OCI-LY7 (cell line): Measurements from ENCODE around the gene VSIG4. TPM values are rescaled to one million over a fixed set of nuclear protein-coding genes. Genes with fewer than 3 reads are reported as not detected.

Source experiments
- BruUV-seq: library from RNA; stranded (reverse); fragments of 400-500 nt; replicated peaks from 2 replicates; lab custom pipeline; 2021; lab: Mats Ljungman, UMichigan
- CTCF ChIA-PET: fragments of 300-600 bp; sonication (Branson Sonifier 250); formaldehyde crosslinking; loops from one replicate; lab custom pipeline; 2022; ENCODE audit warnings: antibody characterized with exemption; ENCODE audit not compliant: unreplicated experiment; lab: Charles Lee
- POLR2A ChIA-PET: fragments of 300-600 bp; sonication (Branson Sonifier 250); formaldehyde crosslinking; loops from one replicate; lab custom pipeline; 2022; ENCODE audit warnings: antibody characterized with exemption; lab: Charles Lee
- DNase-seq: peaks from one replicate; pipeline ENCODE4 v3.0.0-alpha.2; 2015; ENCODE audit warnings: low spot score
- H2AFZ ChIP-seq: fragments of 200-600 bp; sonication (generic), shearing (Covaris generic); 2 replicates; pipeline ENCODE4 v1.6.1; 2014; ENCODE audit warnings: mild to moderate bottlenecking, antibody characterized with exemption, low read length, moderate library complexity
- H3K27ac ChIP-seq: fragments of 200-600 bp; sonication (generic); 2 replicates; pipeline ENCODE4 v1.5.1; 2014; ENCODE audit warnings: mixed run types, low read depth, mild to moderate bottlenecking, moderate library complexity, low read length, inconsistent platforms; ENCODE audit not compliant: poor library complexity, severe bottlenecking
- H3K36me3 ChIP-seq: fragments of 200-600 bp; sonication (generic); 2 replicates; pipeline ENCODE4 v1.6.1; 2014; ENCODE audit warnings: mild to moderate bottlenecking, antibody characterized with exemption, low read length, moderate library complexity, mixed read lengths; ENCODE audit not compliant: insufficient read depth
- H3K4me1 ChIP-seq: fragments of 200-600 bp; sonication (generic); 2 replicates; pipeline ENCODE4 v1.5.1; 2014; ENCODE audit warnings: mild to moderate bottlenecking, low read length; ENCODE audit not compliant: insufficient read depth, poor library complexity, severe bottlenecking
- H3K4me2 ChIP-seq: fragments of 200-600 bp; sonication (generic); 2 replicates; pipeline ENCODE4 v1.6.1; 2014; ENCODE audit warnings: mild to moderate bottlenecking, low read length
- H3K4me3 ChIP-seq: fragments of 200-600 bp; sonication (generic); 2 replicates; pipeline ENCODE4 v1.5.1; 2014; ENCODE audit warnings: mild to moderate bottlenecking, low read depth, low read length; ENCODE audit not compliant: poor library complexity, severe bottlenecking
- H3K79me2 ChIP-seq: fragments of 200-600 bp; sonication (generic); 2 replicates; pipeline ENCODE4 v1.6.1; 2016; ENCODE audit warnings: low read depth, mild to moderate bottlenecking, low read length, moderate library complexity, mixed read lengths; ENCODE audit not compliant: insufficient read depth
- H3K9me2 ChIP-seq: fragments of 200-600 bp; sonication (generic); 2 replicates; pipeline ENCODE4 v1.6.1; 2016; ENCODE audit warnings: mild to moderate bottlenecking, low read length, mixed read lengths; ENCODE audit not compliant: insufficient read depth
- H3K9me3 ChIP-seq: fragments of 200-600 bp; sonication (generic); 2 replicates; pipeline ENCODE4 v1.6.1; 2014; ENCODE audit warnings: mild to moderate bottlenecking, mixed run types, low read length, mixed read lengths
- H4K20me1 ChIP-seq: fragments of 200-600 bp; sonication (generic); 2 replicates; pipeline ENCODE4 v1.6.1; 2014; ENCODE audit warnings: mild to moderate bottlenecking, antibody characterized with exemption, low read length, moderate library complexity, mixed read lengths; ENCODE audit not compliant: insufficient read depth
- EZH2phosphoT487 ChIP-seq: fragments of 200-600 bp; sonication (generic); IDR thresholded peaks from 2 replicates; pipeline ENCODE4 v1.6.1; 2018; ENCODE audit warnings: low read depth, borderline replicate concordance, mild to moderate bottlenecking, mixed run types, antibody characterized with exemption, low read length, moderate library complexity, mixed read lengths
- intact Hi-C: fragments of 100-400 bp; cut with micrococcal nuclease; formaldehyde crosslinking; loops from one replicate; pipeline ENCODE4 v1.10.0; 2022; ENCODE audit not compliant: unreplicated experiment
- total RNA-seq, 2 experiments: library from RNA; depleted of rRNA in 1 of 2; stranded (reverse); fragments of >200 nt in 1 of 2; shearing (Covaris generic) in 1 of 2; gene quantifications; 2 replicates each; pipeline ENCODE4 v1.2.3, GENCODE V29; 2014 to 2022
- TF ChIP-seq, protein P1 (sequence below): fragments of 200-600 bp; sonication (generic); conservative IDR thresholded peaks from 2 replicates; pipeline ENCODE4 v1.5.1; 2014; ENCODE audit warnings: mild to moderate bottlenecking, antibody characterized with exemption, low read length, moderate library complexity, mixed read lengths

VSIG4 gene
- total RNA-seq, 2 experiments from 2014 or later = not detected

DNA sequence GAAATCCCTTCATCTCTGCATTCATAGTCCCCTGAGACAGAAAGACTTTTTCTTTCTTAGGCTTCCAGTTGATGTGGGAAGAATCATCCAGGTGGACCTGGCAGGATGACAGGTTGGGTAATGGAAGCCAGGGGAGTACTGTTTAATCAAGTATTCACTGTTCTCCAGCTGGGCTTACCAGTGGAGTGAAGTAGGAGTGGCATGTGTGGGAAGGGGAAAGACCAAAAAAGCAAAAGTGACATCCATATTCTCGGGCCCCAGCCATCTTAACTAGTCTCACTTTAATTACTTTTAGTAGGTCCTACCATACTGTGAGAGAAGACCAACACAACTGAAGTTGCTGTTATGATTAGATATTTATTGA lies 18.5 kb downstream of the VSIG4 start:
- H3K4me2 ChIP-seq = no peak overlapping the region

DNA sequence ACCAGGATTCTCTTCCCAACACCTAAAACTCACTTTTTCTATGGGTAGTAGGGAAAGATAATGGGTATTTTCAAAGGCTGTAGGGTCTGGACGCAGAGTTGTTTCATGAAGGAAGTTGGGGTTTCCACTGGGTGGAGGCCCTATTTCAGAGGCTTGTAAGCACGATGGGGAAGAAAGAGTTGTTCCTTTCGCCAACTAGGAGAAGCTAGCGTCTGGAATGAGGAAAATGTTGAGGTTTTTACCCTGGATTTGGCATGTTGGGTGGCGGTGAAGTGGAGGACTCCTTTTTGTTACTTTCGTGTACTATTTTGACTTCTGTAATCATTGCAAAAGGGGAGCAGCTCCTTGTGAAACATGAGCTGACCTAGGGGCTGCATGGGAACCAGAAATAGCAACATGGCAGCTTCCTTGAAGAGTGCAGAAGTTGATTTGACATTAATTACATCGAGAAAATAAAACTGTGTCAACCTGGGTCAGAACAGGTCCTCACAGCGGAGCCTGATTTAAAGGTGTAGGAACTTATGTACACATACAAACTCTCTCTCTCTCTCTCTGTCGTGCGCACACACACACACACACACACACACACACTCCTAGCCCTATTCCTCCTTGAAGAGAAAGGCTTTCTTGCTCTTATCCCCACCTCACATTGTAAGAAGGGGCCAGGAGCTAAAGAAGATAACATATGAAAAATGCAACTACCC lies 19.1 kb downstream of the VSIG4 start:
- no peak for TF ChIP-seq EZH2phosphoT487
- TF ChIP-seq, protein P1, sequence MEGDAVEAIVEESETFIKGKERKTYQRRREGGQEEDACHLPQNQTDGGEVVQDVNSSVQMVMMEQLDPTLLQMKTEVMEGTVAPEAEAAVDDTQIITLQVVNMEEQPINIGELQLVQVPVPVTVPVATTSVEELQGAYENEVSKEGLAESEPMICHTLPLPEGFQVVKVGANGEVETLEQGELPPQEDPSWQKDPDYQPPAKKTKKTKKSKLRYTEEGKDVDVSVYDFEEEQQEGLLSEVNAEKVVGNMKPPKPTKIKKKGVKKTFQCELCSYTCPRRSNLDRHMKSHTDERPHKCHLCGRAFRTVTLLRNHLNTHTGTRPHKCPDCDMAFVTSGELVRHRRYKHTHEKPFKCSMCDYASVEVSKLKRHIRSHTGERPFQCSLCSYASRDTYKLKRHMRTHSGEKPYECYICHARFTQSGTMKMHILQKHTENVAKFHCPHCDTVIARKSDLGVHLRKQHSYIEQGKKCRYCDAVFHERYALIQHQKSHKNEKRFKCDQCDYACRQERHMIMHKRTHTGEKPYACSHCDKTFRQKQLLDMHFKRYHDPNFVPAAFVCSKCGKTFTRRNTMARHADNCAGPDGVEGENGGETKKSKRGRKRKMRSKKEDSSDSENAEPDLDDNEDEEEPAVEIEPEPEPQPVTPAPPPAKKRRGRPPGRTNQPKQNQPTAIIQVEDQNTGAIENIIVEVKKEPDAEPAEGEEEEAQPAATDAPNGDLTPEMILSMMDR = no peak
- Histone ChIP-seq H3K4me1 (peaks cover 6% of the 10 kb centered on the region), H3K9me2 (no peaks in the 10 kb centered on the region), H3K79me2 (no peaks in the 10 kb centered on the region), H4K20me1 (no peaks in the 10 kb centered on the region), H3K4me3 (no peak overlapping the region), H3K9me3 (no peaks in the 10 kb centered on the region), H2AFZ (no peak overlapping the region), H3K27ac (no peak overlapping the region), H3K4me2 (no peak overlapping the region), H3K36me3 (no peaks in the 10 kb centered on the region)
- DNase-seq = no peak
- intact Hi-C loops = loop anchor here (10.0 kb wide), 1 partner anchor 86 kb away; no protein-coding TSS in a partner anchor
- ChIA-PET POLR2A (interaction anchor here (0.8 to 1.2 kb wide), 3 partner anchors 8 to 48 kb away, joined by 3 to 4 read pairs (median 3); no protein-coding TSS in a partner anchor), CTCF (no interaction called here)
- BruUV-seq = no TSS peak

More for the DNA sequence above, 18.5 kb downstream of the VSIG4 start:
- Histone ChIP-seq H3K9me3 (no peaks in the 10 kb centered on the region), H3K27ac (no peak overlapping the region), H3K36me3 (no peaks in the 10 kb centered on the region), H3K79me2 (no peaks in the 10 kb centered on the region), H3K4me1 (no peaks in the 10 kb centered on the region), H3K9me2 (no peaks in the 10 kb centered on the region), H2AFZ (no peak overlapping the region), H4K20me1 (no peaks in the 10 kb centered on the region), H3K4me3 (no peak overlapping the region)
- intact Hi-C loops = loop anchor here (10.0 kb wide), 1 partner anchor 87 kb away; no protein-coding TSS in a partner anchor
- ChIA-PET POLR2A (no interaction called here), CTCF (no interaction called here)
- DNase-seq = no peak
- BruUV-seq = no TSS peak
- TF ChIP-seq EZH2phosphoT487 = no peak
- TF ChIP-seq, protein P1 = no peak

DNA sequence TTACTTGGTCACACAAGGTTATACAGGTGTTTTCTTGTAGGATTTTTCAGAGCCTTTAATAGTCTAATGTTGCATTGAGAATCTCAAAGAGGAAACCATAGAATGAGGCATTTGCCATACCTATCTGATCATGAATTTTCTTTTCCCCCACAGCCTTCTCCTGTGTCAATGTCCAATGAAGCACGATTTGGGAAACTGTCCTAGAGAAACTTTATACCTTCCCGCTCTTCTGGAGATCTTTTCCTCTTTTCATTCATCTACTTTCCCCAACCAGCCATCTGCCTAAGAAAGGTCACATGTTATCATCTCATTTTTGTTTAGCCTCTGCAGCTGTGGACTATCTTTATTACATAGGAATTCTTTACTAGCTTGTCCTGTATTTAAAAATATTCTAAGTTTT lies 19.9 kb downstream of the VSIG4 start:
- no peaks in the 10 kb centered on the region for H3K79me2 ChIP-seq
- peaks cover 14% of the 10 kb centered on the region for H3K4me1 ChIP-seq
- POLR2A ChIA-PET = interaction anchor here (0.8 to 1.2 kb wide), 4 partner anchors 8 to 49 kb away, joined by 3 to 4 read pairs (median 3); no protein-coding TSS in a partner anchor

More for the DNA sequence above, 19.9 kb downstream of the VSIG4 start:
- no peaks in the 10 kb centered on the region for H3K36me3 ChIP-seq
- H3K27ac ChIP-seq = no peak overlapping the region
- BruUV-seq = no TSS peak
- intact Hi-C loops = loop anchor here (10.0 kb wide), 3 partner anchors 85 to 1715 kb away; no protein-coding TSS in a partner anchor
- no peaks in the 10 kb centered on the region for H3K9me2 ChIP-seq
- TF ChIP-seq, protein P1 = no peak
- no peak for TF ChIP-seq EZH2phosphoT487
- no peak overlapping the region for H3K4me2 ChIP-seq
- no peak for DNase-seq
- no peak overlapping the region for H3K4me3 ChIP-seq
- no peaks in the 10 kb centered on the region for H4K20me1 ChIP-seq
- H3K9me3 ChIP-seq = no peaks in the 10 kb centered on the region
- CTCF ChIA-PET = no interaction called here
- peak overlapping the region; percentile 46; the same call in 1 of the 2 replicates for H2AFZ ChIP-seq
